KBM-7 (cell line): ENCODE data around the gene GAB1.
"Not testable (repeated sequence)": the region's sequence is repeated elsewhere in the genome, so short reads cannot be mapped to it uniquely, and the experiment has no call there.

Experiments
- DNase-seq: peaks from one replicate; pipeline ENCODE4 v3.0.0-alpha.2; 2015
- in situ Hi-C: fragments of 300-500 bp; cut with MboI; formaldehyde crosslinking; loops from 2 replicates; pipeline ENCODE4 v1.14.3; 2020; ENCODE audit warnings: low sequenced_read_pairs, low pct_unique_long_range_greater_than_20kb, mixed read lengths

GAB1 gene

GRCh38 chr4:143335979-143336780, 496 bp upstream of the GAB1 start:
- DNase-seq: peak; percentile 89
- in situ Hi-C loops: no loop called here

DNA sequence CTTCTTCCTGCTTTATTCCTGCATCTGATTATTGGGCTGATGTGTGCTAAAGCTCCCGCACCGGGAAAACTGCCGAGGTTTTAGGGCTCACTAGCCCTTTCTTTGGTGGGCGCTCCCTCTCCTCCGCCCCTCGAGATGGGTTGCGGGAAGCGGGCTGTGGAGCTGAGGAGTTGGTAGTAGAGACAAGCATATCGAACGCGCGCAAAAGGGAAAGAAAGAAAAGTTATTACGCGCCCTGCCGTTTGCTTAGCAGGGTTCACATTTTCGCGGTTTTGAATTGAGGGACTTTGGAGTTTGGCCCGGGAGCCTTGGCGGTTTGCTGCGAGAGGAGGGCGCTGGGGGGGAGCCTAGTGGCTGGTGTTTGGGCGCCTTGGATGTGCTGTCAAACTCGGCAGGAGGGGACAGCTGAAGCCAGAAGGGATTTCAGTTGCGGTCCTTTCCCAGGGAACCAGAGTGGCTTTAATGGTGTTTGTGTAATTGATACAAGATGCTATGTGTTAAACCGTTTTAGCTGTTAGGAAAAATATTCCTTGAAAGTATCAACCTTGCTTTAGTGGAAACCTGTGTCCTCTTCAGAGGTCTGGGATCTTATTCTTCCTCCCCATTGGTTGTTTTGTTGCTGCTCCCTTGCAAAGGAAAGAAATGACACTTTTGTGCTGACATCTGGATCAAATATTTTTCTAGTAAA, 1.1 kb downstream of the GAB1 start:
- DNase-seq: peak; percentile 64
- in situ Hi-C loops: no loop called here

GRCh38 chr4:143338313-143338712, 1.6 kb downstream of the GAB1 start:
- no peak for DNase-seq
- in situ Hi-C loops: no loop called here

DNA sequence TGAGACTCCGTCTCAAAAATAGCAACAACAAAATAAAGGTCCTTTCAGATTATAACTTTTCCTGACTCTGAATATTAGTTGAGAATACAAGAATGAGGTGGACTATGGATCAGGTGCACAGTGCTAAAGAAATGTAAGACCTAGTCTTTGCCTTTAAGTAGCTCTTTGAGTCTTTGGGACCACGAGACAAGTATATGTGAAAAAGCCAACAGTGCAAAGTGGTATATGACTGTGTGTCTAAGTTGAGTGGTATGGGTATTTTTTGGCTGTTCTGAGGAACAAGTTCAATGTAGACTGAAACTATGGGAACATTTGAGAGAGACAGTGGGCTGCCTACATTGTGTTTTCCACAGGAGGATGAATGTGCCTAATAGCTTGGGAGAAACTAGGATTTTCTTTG, 2.8 kb downstream of the GAB1 start:
- DNase-seq: no peak
- in situ Hi-C loops: no loop called here

DNA sequence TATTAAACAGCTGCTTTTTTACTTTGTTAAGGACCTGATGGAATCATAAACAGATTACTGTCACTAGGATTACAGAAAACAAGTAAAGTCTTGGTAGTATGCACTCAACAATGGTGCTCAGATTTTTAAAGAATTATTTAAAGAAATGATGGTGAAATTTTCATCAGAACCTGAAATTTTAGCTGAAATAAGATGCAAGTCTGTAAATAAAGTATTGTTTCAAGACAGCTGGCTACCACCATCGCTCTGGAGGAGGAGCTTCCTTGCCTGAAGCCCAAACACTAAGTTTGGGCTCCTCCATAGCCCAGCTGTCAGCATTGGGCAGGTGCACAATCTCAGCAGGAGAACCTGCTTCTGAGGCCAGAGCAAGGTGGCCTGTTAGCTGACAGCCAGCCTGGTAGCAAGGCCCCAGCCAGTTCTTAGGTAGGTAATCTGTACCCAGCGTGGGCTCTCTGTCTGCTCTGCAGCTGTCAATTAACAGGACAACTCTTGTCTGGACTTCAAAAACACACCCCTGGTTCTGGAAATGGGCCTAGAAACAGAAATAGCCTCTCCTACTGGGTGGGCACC, 4.6 kb downstream of the GAB1 start:
- in situ Hi-C loops: no loop called here
- no peak for DNase-seq

DNA sequence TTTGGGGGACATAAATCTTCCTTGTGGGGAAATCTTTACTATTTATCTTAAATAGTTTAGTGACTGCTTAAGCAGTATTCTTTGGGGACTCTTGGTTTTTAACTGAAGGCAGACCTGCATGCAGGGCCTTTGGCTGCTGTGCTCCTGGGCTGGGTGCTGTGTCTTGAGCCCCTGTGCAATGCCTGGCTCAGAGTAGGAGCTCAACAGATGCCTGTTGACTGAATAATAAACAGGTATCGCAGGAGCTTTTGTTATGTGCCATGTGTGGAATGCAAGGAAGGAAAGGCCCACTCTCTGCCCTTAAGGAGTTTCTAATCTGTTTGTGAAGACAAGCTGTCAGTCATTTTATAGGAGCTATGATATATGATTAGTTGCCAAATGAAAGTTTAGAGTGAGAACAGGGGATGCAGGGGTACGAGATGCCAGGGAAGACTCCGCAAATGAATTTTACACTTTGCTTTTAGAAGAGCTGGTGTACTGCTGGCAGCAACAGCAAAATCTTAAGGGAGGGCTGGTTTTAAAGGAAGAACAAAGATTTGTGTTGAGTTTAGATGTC, 6.7 kb downstream of the GAB1 start:
- in situ Hi-C loops: no loop called here
- no peak for DNase-seq

GRCh38 chr4:143344041-143344440, 7.4 kb downstream of the GAB1 start:
- no peak for DNase-seq
- in situ Hi-C loops: no loop called here

DNA sequence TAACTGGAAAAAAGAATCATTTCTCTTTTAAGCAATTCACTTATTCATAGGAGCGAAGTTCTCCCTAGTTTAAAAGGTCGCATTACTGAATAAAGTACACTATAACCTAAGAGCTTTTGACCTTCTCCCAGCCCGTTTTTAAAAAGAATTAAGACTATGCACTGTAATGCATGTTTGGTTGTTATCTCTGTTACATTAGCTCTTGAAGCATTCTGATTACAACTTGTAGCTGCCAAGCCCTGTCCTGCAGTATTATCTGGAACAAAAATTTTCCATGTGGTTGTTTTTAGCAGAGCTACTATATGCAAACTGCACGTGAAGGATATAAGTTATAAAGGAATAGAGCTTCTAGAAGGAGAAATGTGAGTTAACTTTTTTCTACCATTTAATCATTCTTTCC, 8.1 kb downstream of the GAB1 start:
- DNase-seq: no peak
- in situ Hi-C loops: no loop called here

- DNase-seq: no peak
- in situ Hi-C loops: no loop called here
Measured at GRCh38 chr4:143345356-143345755, 8.7 kb downstream of the GAB1 start.

- in situ Hi-C loops: no loop called here
- DNase-seq: no peak
Measured at GRCh38 chr4:143346206-143346605, 9.5 kb downstream of the GAB1 start.

GRCh38 chr4:143347484-143348111, 10.9 kb downstream of the GAB1 start:
- DNase-seq: peak; percentile 43
- in situ Hi-C loops: no loop called here

GRCh38 chr4:143348233-143349077, 11.8 kb downstream of the GAB1 start:
- in situ Hi-C loops: no loop called here
- DNase-seq: no peak

DNA sequence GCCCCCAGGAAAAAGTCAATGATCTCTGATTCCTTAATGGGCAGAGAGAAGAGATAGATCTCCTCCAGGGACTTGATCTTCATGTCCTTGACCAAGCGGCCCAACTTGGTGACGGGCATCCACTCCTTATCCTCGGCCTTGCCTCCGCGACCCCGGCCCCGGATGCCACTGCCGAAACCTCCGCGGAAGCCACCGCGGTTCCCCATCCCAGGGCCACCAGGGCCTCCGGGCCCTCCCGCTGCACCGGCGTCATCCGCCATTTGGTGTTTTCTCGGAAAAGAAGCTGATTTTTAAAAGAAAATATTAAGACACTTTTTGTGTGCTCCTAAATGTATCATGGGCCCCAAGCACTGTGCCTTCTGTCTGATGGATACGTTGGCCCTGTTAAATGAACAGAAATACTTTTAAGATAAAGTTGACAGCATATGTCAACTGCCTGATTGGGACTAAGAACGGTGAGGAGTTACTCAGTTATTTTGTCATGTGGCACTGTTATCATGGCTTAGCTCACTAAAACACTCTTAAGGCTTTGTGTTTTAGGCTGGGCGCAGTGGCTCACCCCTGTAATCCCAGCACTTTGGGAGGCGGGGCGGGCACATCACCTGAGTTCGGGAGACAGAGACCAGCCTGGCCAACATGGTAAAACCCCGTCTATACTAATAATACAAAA, 13.3 kb downstream of the GAB1 start:
- DNase-seq, in situ Hi-C loops: not testable (repeated sequence)

GRCh38 chr4:143351149-143351691, 14.5 kb downstream of the GAB1 start:
- DNase-seq: no peak
- in situ Hi-C loops: no loop called here

DNA sequence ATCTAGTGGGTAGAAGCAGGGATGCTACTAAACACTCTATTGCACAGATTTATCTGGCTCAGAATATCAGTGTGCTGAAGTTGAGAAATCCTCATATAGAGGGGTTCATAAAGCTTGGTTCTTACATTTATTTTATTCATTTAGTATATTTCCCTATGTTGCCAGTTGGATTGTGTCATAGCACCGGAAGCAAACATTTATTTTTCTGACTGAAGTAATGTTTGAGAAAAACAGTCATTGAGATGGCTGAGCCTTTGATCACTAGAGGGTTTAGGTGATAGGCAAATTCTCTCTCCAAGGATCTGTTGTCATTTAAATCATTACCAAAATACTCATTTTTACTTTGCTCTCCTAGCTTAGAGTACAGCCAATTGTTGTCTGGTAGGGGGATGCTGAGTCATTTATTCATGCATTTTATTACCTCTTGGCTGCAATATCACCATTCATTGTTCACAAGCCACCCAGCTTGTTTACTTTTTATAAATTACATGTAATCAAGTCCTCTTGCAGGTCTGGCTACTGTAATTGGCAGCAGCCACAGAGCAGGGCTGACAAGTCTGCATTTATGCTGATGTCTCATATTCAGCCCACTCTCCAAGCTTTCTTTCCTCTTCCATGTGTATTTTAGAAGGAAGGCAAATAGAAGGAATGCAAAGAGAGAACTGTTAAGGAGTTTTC, 15.2 kb downstream of the GAB1 start:
- DNase-seq: no peak

GRCh38 chr4:143352720-143353119, 16.0 kb downstream of the GAB1 start:
- in situ Hi-C loops: no loop called here

More for the DNA sequence above, 15.2 kb downstream of the GAB1 start:
- in situ Hi-C loops: no loop called here

DNA sequence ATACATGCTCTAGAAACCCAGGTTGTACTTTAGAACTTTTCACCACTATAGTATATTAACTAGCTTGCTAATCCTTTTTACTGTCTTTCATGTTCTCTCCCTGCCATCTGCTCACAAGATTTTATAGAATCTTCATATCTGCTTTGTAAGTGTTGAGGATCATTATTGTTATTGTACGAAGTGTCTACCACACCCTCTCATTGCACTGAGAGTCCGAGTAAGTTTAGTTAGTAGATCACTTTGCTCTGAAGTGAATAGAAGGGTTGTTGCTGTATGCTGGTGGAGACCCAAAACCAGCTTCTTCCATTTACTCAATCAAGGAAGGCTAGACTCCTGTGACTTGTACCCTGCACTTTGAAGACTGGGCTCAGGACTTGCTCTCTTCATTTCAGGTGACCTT, 17.1 kb downstream of the GAB1 start:
- in situ Hi-C loops: no loop called here
- no peak for DNase-seq

More at GRCh38 chr4:143352720-143353119, 16.0 kb downstream of the GAB1 start:
- no peak for DNase-seq
